ENCODE results near the gene FAM171A1.
"Not testable (repeated sequence)": the region's sequence is repeated elsewhere in the genome, so short reads cannot be mapped to it uniquely, and the experiment has no call there.

The FAM171A1 gene

GRCh38 chr10:15316145-15316544 lies 54.9 kb downstream of the FAM171A1 start:
- DNase-seq: no peak

- no peak for DNase-seq
Observed at GRCh38 chr10:15315286-15315685, 55.8 kb downstream of the FAM171A1 start.

- no peak for DNase-seq
Observed at GRCh38 chr10:15314482-15315045, 56.5 kb downstream of the FAM171A1 start.

GRCh38 chr10:15313843-15314242 lies 57.2 kb downstream of the FAM171A1 start:
- no peak for DNase-seq

- DNase-seq: no peak
Observed at GRCh38 chr10:15313047-15313446, 58.0 kb downstream of the FAM171A1 start.

GRCh38 chr10:15311569-15312280 lies 59.4 kb downstream of the FAM171A1 start:
- DNase-seq: no peak

GRCh38 chr10:15310776-15311568 lies 60.1 kb downstream of the FAM171A1 start:
- no peak for DNase-seq

- DNase-seq: no peak
Observed at GRCh38 chr10:15309221-15309620, 61.9 kb downstream of the FAM171A1 start.

GRCh38 chr10:15306735-15307280 lies 64.3 kb downstream of the FAM171A1 start:
- DNase-seq: no peak

GRCh38 chr10:15305634-15306033 lies 65.5 kb downstream of the FAM171A1 start:
- DNase-seq: no peak

- no peak for DNase-seq
Observed at GRCh38 chr10:15305161-15305560, 65.9 kb downstream of the FAM171A1 start.

- not testable (repeated sequence) for DNase-seq
Observed at GRCh38 chr10:15302188-15302956, 68.7 kb downstream of the FAM171A1 start.

- DNase-seq: no peak
Observed at GRCh38 chr10:15300697-15301096, 70.4 kb downstream of the FAM171A1 start.

- no peak for DNase-seq
Observed at GRCh38 chr10:15300145-15300544, 70.9 kb downstream of the FAM171A1 start.

GRCh38 chr10:15296701-15297100 lies 74.4 kb downstream of the FAM171A1 start:
- DNase-seq: no peak

GRCh38 chr10:15295537-15296325 lies 75.4 kb downstream of the FAM171A1 start:
- no peak for DNase-seq

GRCh38 chr10:15293862-15294842 lies 76.9 kb downstream of the FAM171A1 start:
- no peak for DNase-seq

- no peak for DNase-seq
Observed at GRCh38 chr10:15290671-15291070, 80.4 kb downstream of the FAM171A1 start.

- DNase-seq: no peak
Observed at GRCh38 chr10:15290150-15290549, 80.9 kb downstream of the FAM171A1 start.

GRCh38 chr10:15280974-15281373 lies 90.1 kb downstream of the FAM171A1 start:
- no peak for DNase-seq

GRCh38 chr10:15280462-15280861 lies 90.6 kb downstream of the FAM171A1 start:
- no peak for DNase-seq
